WTC11 (cell line): Measurements from ENCODE around the gene GHR. TPM values are rescaled to one million over a fixed set of nuclear protein-coding genes. Genes with fewer than 3 reads are reported as not detected.

ENCODE experiments used
- ATAC-seq: fragments of 200-7000 bp; cut with Tn5 transposase; 2 replicates; pipeline ENCODE4 v1.10.0; 2021; ENCODE audit warnings: mild to moderate bottlenecking, moderate library complexity
- CTCF ChIA-PET: fragments of 300-600 bp; sonication (Branson Sonifier 250); formaldehyde crosslinking; loops from one replicate; lab custom pipeline; 2021; ENCODE audit warnings: antibody characterized with exemption; lab: Charles Lee
- POLR2A ChIA-PET: fragments of 350-600 bp; sonication (Branson Sonifier 250); formaldehyde crosslinking; loops from one replicate; lab custom pipeline; 2021; ENCODE audit warnings: antibody characterized with exemption; lab: Charles Lee
- DNase-seq: peaks from one replicate; pipeline ENCODE4 v3.0.0; 2021; ENCODE audit warnings: low spot score
- H3K27ac Mint-ChIP-seq: 2 replicates; pipeline ENCODE4 v1.8.0; 2021; ENCODE audit warnings: mixed read lengths
- H3K27me3 Mint-ChIP-seq: 2 replicates; pipeline ENCODE4 v1.8.0; 2021; ENCODE audit warnings: low read depth, mild to moderate bottlenecking, moderate library complexity, mixed read lengths
- H3K36me3 Mint-ChIP-seq: 2 replicates; pipeline ENCODE4 v1.8.0; 2021; ENCODE audit warnings: mixed read lengths
- H3K4me1 Mint-ChIP-seq: 2 replicates; pipeline ENCODE4 v1.8.0; 2022; ENCODE audit warnings: mixed read lengths
- H3K4me3 Mint-ChIP-seq: 2 replicates; pipeline ENCODE4 v1.8.0; 2021; ENCODE audit warnings: mild to moderate bottlenecking, moderate library complexity, mixed read lengths
- H3K9me3 Mint-ChIP-seq: 2 replicates; pipeline ENCODE4 v1.8.0; 2021; ENCODE audit warnings: mixed read lengths
- ATF2 ChIP-seq: sonication (generic); formaldehyde crosslinking; IDR thresholded peaks from 2 replicates; pipeline ENCODE4 v1.8.1; 2022; ENCODE audit warnings: low read depth, missing genetic modification reagents, borderline replicate concordance
- FOXJ3 ChIP-seq: sonication (generic); formaldehyde crosslinking; IDR thresholded peaks from 2 replicates; pipeline ENCODE4 v1.9.0; 2021; ENCODE audit warnings: missing genetic modification reagents, mild to moderate bottlenecking, borderline replicate concordance
- KAT7 ChIP-seq: sonication (generic); formaldehyde crosslinking; IDR thresholded peaks from 2 replicates; pipeline ENCODE4 v1.8.1; 2023; ENCODE audit warnings: missing genetic modification reagents, mild to moderate bottlenecking, borderline replicate concordance
- MAX ChIP-seq: sonication (generic); formaldehyde crosslinking; IDR thresholded peaks from 2 replicates; pipeline ENCODE4 v1.8.0; 2022; ENCODE audit warnings: mild to moderate bottlenecking, missing genetic modification reagents
- NFATC4 ChIP-seq: fragments of 250-450 bp; sonication (Bioruptor Pico); IDR thresholded peaks from 2 replicates; pipeline ENCODE4 v1.9.0; 2021; ENCODE audit warnings: mild to moderate bottlenecking
- NR2C2 ChIP-seq: sonication (generic); formaldehyde crosslinking; IDR thresholded peaks from 2 replicates; pipeline ENCODE4 v1.8.0; 2022; ENCODE audit warnings: mild to moderate bottlenecking, missing genetic modification reagents
- NR3C1 ChIP-seq: sonication (generic); formaldehyde crosslinking; conservative IDR thresholded peaks from 2 replicates; pipeline ENCODE4 v1.8.1; 2023; ENCODE audit warnings: low read depth, mild to moderate bottlenecking, missing genetic modification reagents
- OVOL2 ChIP-seq: fragments of 250-450 bp; sonication (Bioruptor Pico); IDR thresholded peaks from 2 replicates; pipeline ENCODE4 v1.9.0; 2021; ENCODE audit warnings: mild to moderate bottlenecking, borderline replicate concordance
- SMAD3 ChIP-seq: sonication (generic); formaldehyde crosslinking; IDR thresholded peaks from 2 replicates; pipeline ENCODE4 v1.8.0; 2022; ENCODE audit warnings: missing genetic modification reagents, mild to moderate bottlenecking, borderline replicate concordance
- ZNF121 ChIP-seq: sonication (generic); formaldehyde crosslinking; IDR thresholded peaks from 2 replicates; pipeline ENCODE4 v1.8.0; 2023; ENCODE audit warnings: missing genetic modification reagents
- ZNF219 ChIP-seq: sonication (generic); formaldehyde crosslinking; IDR thresholded peaks from 2 replicates; pipeline ENCODE4 v1.8.0; 2023; ENCODE audit warnings: missing genetic modification reagents, mild to moderate bottlenecking, borderline replicate concordance
- ZNF281 ChIP-seq: sonication (generic); formaldehyde crosslinking; IDR thresholded peaks from 2 replicates; pipeline ENCODE4 v1.8.0; 2023; ENCODE audit warnings: mild to moderate bottlenecking, missing genetic modification reagents
- ZSCAN18 ChIP-seq: fragments of 250-450 bp; sonication (Bioruptor Pico); IDR thresholded peaks from 2 replicates; pipeline ENCODE4 v2.1.2; 2022; ENCODE audit warnings: mild to moderate bottlenecking, moderate library complexity
- total RNA-seq: library from RNA; stranded (reverse); gene quantifications from 3 replicates; pipeline ENCODE4 v1.2.3, GENCODE V29; 2021
- TF ChIP-seq, protein P1 (sequence below): sonication (generic); formaldehyde crosslinking; IDR thresholded peaks from 2 replicates; pipeline ENCODE4 v1.8.0; 2022; ENCODE audit warnings: missing genetic modification reagents
- TF ChIP-seq, protein P2 (sequence below): sonication (generic); formaldehyde crosslinking; IDR thresholded peaks from 2 replicates; pipeline ENCODE4 v1.8.1; 2022; ENCODE audit warnings: mild to moderate bottlenecking, missing genetic modification reagents, moderate library complexity, borderline replicate concordance
- TF ChIP-seq, protein P3 (sequence below): sonication (generic); formaldehyde crosslinking; IDR thresholded peaks from 2 replicates; pipeline ENCODE4 v1.8.0; 2023; ENCODE audit warnings: missing genetic modification reagents

The GHR gene
- total RNA-seq, 1 experiment from 2014 or later: 0.57 TPM

DNA sequence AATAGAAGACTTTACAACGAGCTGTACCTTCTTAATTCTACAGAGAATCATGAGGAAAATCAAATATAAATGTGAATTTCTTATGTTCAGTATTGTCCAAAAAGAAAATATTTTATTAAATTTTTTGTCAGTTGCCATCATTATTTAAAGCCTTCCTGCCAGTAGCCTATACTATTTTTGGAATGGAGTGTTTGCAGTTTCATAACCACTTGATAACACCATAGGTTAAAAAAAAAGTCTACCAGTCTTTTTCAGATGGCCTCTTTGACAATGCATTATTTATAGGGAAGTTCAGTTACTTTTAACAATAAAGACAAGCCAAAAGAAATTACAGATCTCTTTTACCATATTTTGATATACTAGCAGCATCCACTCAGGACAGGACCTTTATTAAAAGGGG, 253.1 kb downstream of the GHR start:
- CTCF ChIA-PET: interaction anchor here (1.5 kb wide), 1 partner anchor 213 kb away, joined by 3 read pairs; no protein-coding TSS in a partner anchor
- H3K27me3 Mint-ChIP-seq: no peaks in the 10 kb centered on the region
- no peak for TF ChIP-seq MAX
- no peak for TF ChIP-seq NR2C2 (CRISPR knock-in tag)
- no peak for TF ChIP-seq ZNF281 (CRISPR knock-in tag)
- TF ChIP-seq KAT7 (CRISPR knock-in tag): no peak
- no peak for TF ChIP-seq OVOL2 (CRISPR knock-in tag)
- TF ChIP-seq ZSCAN18 (CRISPR knock-in tag): no peak
- TF ChIP-seq NR3C1 (CRISPR knock-in tag): no peak
- TF ChIP-seq SMAD3: no peak
- TF ChIP-seq, protein P1, sequence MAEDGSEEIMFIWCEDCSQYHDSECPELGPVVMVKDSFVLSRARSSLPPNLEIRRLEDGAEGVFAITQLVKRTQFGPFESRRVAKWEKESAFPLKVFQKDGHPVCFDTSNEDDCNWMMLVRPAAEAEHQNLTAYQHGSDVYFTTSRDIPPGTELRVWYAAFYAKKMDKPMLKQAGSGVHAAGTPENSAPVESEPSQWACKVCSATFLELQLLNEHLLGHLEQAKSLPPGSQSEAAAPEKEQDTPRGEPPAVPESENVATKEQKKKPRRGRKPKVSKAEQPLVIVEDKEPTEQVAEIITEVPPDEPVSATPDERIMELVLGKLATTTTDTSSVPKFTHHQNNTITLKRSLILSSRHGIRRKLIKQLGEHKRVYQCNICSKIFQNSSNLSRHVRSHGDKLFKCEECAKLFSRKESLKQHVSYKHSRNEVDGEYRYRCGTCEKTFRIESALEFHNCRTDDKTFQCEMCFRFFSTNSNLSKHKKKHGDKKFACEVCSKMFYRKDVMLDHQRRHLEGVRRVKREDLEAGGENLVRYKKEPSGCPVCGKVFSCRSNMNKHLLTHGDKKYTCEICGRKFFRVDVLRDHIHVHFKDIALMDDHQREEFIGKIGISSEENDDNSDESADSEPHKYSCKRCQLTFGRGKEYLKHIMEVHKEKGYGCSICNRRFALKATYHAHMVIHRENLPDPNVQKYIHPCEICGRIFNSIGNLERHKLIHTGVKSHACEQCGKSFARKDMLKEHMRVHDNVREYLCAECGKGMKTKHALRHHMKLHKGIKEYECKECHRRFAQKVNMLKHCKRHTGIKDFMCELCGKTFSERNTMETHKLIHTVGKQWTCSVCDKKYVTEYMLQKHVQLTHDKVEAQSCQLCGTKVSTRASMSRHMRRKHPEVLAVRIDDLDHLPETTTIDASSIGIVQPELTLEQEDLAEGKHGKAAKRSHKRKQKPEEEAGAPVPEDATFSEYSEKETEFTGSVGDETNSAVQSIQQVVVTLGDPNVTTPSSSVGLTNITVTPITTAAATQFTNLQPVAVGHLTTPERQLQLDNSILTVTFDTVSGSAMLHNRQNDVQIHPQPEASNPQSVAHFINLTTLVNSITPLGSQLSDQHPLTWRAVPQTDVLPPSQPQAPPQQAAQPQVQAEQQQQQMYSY (CRISPR knock-in tag): no peak
- no peak for TF ChIP-seq ZNF219 (CRISPR knock-in tag)
- TF ChIP-seq NFATC4 (CRISPR knock-in tag): no peak
- TF ChIP-seq, protein P2, sequence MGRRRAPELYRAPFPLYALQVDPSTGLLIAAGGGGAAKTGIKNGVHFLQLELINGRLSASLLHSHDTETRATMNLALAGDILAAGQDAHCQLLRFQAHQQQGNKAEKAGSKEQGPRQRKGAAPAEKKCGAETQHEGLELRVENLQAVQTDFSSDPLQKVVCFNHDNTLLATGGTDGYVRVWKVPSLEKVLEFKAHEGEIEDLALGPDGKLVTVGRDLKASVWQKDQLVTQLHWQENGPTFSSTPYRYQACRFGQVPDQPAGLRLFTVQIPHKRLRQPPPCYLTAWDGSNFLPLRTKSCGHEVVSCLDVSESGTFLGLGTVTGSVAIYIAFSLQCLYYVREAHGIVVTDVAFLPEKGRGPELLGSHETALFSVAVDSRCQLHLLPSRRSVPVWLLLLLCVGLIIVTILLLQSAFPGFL (CRISPR knock-in tag): no peak
- no peak for TF ChIP-seq FOXJ3
- no peak for TF ChIP-seq ATF2 (CRISPR knock-in tag)
- TF ChIP-seq, protein P3, sequence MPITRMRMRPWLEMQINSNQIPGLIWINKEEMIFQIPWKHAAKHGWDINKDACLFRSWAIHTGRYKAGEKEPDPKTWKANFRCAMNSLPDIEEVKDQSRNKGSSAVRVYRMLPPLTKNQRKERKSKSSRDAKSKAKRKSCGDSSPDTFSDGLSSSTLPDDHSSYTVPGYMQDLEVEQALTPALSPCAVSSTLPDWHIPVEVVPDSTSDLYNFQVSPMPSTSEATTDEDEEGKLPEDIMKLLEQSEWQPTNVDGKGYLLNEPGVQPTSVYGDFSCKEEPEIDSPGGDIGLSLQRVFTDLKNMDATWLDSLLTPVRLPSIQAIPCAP (CRISPR knock-in tag): no peak
- TF ChIP-seq ZNF121 (CRISPR knock-in tag): no peak
- TF ChIP-seq, all 79 proteins: peak for 0
- ATAC-seq: no peak
- no peak for DNase-seq
- POLR2A ChIA-PET: no interaction called here
- Mint-ChIP-seq H3K27ac (no peak overlapping the region), H3K9me3 (peaks cover 21% of the 10 kb centered on the region), H3K4me1 (no peaks in the 10 kb centered on the region), H3K4me3 (no peak overlapping the region), H3K36me3 (peaks cover 8% of the 10 kb centered on the region; the same call in 1 of the 2 replicates)
